NB4 (cell line): ENCODE results near the gene FXYD5.
"Not testable (repeated sequence)": the region's sequence is repeated elsewhere in the genome, so short reads cannot be mapped to it uniquely, and the experiment has no call there.

Source experiments
- DNase-seq: peaks from one replicate; pipeline ENCODE4 v3.0.0; 2010; ENCODE audit warnings: low read depth
- H3K4me3 ChIP-seq: one replicate; pipeline ENCODE4 v1.5.1; 2011; ENCODE audit warnings: mild to moderate bottlenecking, low read depth, low read length, moderate library complexity
- MYC ChIP-seq: IDR thresholded peaks from 2 replicates; pipeline ENCODE4 v1.6.1; 2011; ENCODE audit warnings: low read depth, low read length
- POLR2A ChIP-seq: IDR thresholded peaks from 2 replicates; pipeline ENCODE4 v1.6.1; 2011; ENCODE audit warnings: mild to moderate bottlenecking; ENCODE audit not compliant: insufficient read length; ENCODE audit errors: extremely low read depth
- TF ChIP-seq, protein P1 (sequence below): IDR thresholded peaks from 2 replicates; pipeline ENCODE4 v1.6.1; 2011; ENCODE audit warnings: low read depth, low read length
- TF ChIP-seq, protein P2 (sequence below): IDR thresholded peaks from one replicate; pipeline ENCODE4 v1.5.1; 2012; ENCODE audit warnings: low read depth, low read length

Gene FXYD5

DNA sequence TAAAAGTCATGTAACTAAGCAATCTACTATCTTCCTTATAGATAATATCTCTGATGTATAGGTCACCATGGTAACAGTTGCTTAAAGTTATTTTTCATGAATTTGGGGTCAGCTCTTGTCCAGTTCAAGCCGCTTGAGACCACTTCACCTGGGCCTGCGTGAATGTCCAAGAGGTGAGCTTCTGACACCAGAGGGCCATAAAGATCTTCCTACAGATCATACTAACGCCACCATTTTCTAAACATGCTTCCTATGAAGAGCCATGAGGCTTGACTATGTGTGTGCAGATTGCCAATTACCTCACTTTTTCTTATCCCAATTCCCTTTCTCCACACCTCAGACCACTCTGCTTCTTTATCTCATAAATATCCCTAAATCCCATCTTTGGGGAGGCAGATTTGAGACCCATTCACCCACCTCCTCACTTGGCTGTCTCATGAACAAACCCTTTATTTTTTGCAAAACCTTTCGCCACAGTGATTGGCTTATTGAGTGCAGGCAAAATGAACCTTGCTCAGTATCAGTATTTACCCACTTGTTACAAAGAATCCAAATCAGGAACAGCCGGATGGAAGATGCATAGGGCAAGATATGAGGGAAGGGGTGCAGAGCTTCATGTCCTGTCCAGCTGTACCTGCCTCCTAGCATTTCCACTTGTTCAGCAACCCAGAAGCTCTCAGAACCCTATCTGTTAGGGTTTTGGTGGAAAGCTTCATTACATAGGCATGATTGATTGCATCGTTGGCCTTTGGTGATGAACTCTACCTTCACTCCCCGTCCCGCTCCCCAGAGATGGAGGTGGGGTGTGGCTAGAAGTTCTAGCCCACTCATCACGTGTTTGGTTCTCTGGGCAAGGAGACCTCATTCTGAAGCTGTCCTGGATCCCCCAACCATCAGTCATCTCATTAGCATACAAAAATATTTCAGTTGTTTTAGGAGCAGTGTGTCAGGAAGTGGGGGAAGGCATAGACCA is 39.8 kb downstream of the FXYD5 start:
- no peak overlapping the region for H3K4me3 ChIP-seq
- no peak for TF ChIP-seq POLR2A
- no peak for TF ChIP-seq MYC
- TF ChIP-seq, protein P1, sequence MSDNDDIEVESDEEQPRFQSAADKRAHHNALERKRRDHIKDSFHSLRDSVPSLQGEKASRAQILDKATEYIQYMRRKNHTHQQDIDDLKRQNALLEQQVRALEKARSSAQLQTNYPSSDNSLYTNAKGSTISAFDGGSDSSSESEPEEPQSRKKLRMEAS: no peak
- TF ChIP-seq, protein P2, sequence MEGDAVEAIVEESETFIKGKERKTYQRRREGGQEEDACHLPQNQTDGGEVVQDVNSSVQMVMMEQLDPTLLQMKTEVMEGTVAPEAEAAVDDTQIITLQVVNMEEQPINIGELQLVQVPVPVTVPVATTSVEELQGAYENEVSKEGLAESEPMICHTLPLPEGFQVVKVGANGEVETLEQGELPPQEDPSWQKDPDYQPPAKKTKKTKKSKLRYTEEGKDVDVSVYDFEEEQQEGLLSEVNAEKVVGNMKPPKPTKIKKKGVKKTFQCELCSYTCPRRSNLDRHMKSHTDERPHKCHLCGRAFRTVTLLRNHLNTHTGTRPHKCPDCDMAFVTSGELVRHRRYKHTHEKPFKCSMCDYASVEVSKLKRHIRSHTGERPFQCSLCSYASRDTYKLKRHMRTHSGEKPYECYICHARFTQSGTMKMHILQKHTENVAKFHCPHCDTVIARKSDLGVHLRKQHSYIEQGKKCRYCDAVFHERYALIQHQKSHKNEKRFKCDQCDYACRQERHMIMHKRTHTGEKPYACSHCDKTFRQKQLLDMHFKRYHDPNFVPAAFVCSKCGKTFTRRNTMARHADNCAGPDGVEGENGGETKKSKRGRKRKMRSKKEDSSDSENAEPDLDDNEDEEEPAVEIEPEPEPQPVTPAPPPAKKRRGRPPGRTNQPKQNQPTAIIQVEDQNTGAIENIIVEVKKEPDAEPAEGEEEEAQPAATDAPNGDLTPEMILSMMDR: no peak
- DNase-seq: no peak

- no peak for DNase-seq
- H3K4me3 ChIP-seq: no peak overlapping the region
- TF ChIP-seq, protein P2: no peak
- TF ChIP-seq MYC: no peak
- TF ChIP-seq, protein P1: no peak
Measured at GRCh38 chr19:35195830-35196229, 41.3 kb downstream of the FXYD5 start.

GRCh38 chr19:35196861-35197260 is 42.3 kb downstream of the FXYD5 start:
- not testable (repeated sequence) for H3K4me3 ChIP-seq, DNase-seq

- H3K4me3 ChIP-seq: no peak overlapping the region
- DNase-seq: no peak
- TF ChIP-seq, protein P1: no peak
- TF ChIP-seq, protein P2: no peak
- TF ChIP-seq MYC (no peak), POLR2A (no peak)
Measured at GRCh38 chr19:35199481-35199880, 44.9 kb downstream of the FXYD5 start.

GRCh38 chr19:35202722-35203688 is 48.5 kb downstream of the FXYD5 start:
- no peak overlapping the region for H3K4me3 ChIP-seq
- TF ChIP-seq POLR2A (no peak), MYC (no peak)
- TF ChIP-seq, protein P2: no peak
- TF ChIP-seq, protein P1: no peak
- DNase-seq: no peak
